ENCODE data around the gene ZC3H7A.

Gene ZC3H7A

GRCh38 chr16:11743308-11744074 lies 53.6 kb downstream of the ZC3H7A start (continued):
- TF ChIP-seq PBX3 (CRISPR knock-in tag; IDR thresholded peaks at IDR 0.05) (no peak), ZNF544 (tag by site-specific recombination; IDR thresholded peaks at IDR 0.05) (no peak), ZNF223 (tag by site-specific recombination; IDR thresholded peaks at IDR 0.05) (no peak), ZSCAN4 (tag by site-specific recombination; IDR thresholded peaks at IDR 0.05) (no peak), ZNF23 (tag by site-specific recombination; IDR thresholded peaks at IDR 0.05; ENCODE audit: borderline replicate concordance) (no peak), ZNF701 (tag by site-specific recombination; IDR thresholded peaks at IDR 0.05) (no peak), ZNF830 (tag by site-specific recombination; IDR thresholded peaks at IDR 0.05; ENCODE audit: low read depth) (no peak), ZEB2 (tag by site-specific recombination; IDR thresholded peaks at IDR 0.05) (no peak), ZNF513 (tag by site-specific recombination; IDR thresholded peaks at IDR 0.05) (no peak), KLF10 (tag by site-specific recombination; IDR thresholded peaks at IDR 0.05) (no peak), ZNF510 (tag by site-specific recombination; IDR thresholded peaks at IDR 0.05; ENCODE audit: insufficient replicate concordance) (no peak), CTCF (tag by site-specific recombination; IDR thresholded peaks at IDR 0.05) (peak; percentile 23; the same call in 1 of the 2 replicates), ZNF280C (tag by site-specific recombination; IDR thresholded peaks at IDR 0.05) (no peak), ZNF362 (tag by site-specific recombination; IDR thresholded peaks at IDR 0.05) (peak; percentile 48; the same call in 1 of the 2 replicates), BCL6B (tag by site-specific recombination; IDR thresholded peaks at IDR 0.05) (no peak), PRDM10 (tag by site-specific recombination; IDR thresholded peaks at IDR 0.05) (peak; percentile 38), ZNF324 (tag by site-specific recombination; IDR thresholded peaks at IDR 0.05) (peak; percentile 20; the same call in 1 of the 2 replicates), ZNF629 (tag by site-specific recombination; IDR thresholded peaks at IDR 0.05) (no peak), OSR2 (tag by site-specific recombination; IDR thresholded peaks at IDR 0.05) (peak; percentile 77), ZNF704 (tag by site-specific recombination; IDR thresholded peaks at IDR 0.05) (no peak), IKZF3 (tag by site-specific recombination; IDR thresholded peaks at IDR 0.05) (no peak), ZFHX2 (tag by site-specific recombination; conservative IDR thresholded peaks at IDR 0.05) (no peak), ZBTB1 (tag by site-specific recombination; IDR thresholded peaks at IDR 0.05) (no peak)
